Psoas muscle (tissue), 8 donors: ENCODE measurements around the gene SLCO1C1. TPM values are rescaled to one million over a fixed set of nuclear protein-coding genes. Genes with fewer than 3 reads are reported as not detected.

Experiments used
- ATAC-seq, 4 donors: fragments of 200-7000 bp; cut with Tn5 transposase; one replicate each; pipeline ENCODE4 v1.9.1; 2020; ENCODE audit warnings: moderate library complexity in 3 of 4, mild to moderate bottlenecking in 2 of 4
- DNase-seq, 2 donors: peaks; one replicate each; pipeline ENCODE4 v3.0.0-alpha.2; 2020
- H3K27ac ChIP-seq: fragments of 200-600 bp; one replicate; pipeline ENCODE4 v1.8.0; 2022
- H3K27me3 ChIP-seq, 3 donors: fragments of 200-600 bp in 1 of 3; one replicate each; pipeline versions ENCODE4 v1.6.1 to v1.8.0; 2013 to 2022; ENCODE audit warnings: low read length in 2 of 3, mild to moderate bottlenecking in 2 of 3, moderate library complexity in 1 of 3; ENCODE audit not compliant: insufficient read depth in 3 of 3
- H3K36me3 ChIP-seq, 2 donors: fragments of 200-600 bp in 1 of 2; one replicate each; pipeline versions ENCODE4 v1.6.1 to v1.8.0; 2013 to 2022; ENCODE audit warnings: low read depth in 1 of 2, mild to moderate bottlenecking in 1 of 2, moderate library complexity in 1 of 2; ENCODE audit not compliant: insufficient read depth in 1 of 2
- H3K4me1 ChIP-seq: fragments of 200-600 bp; one replicate; pipeline ENCODE4 v1.8.0; 2022
- H3K4me3 ChIP-seq: fragments of 200-600 bp; one replicate; pipeline ENCODE4 v1.8.0; 2022; ENCODE audit warnings: mild to moderate bottlenecking
- H3K9me3 ChIP-seq: fragments of 200-600 bp; one replicate; pipeline ENCODE4 v1.8.0; 2022
- WGBS, 3 donors: extraction: QIAGEN DNeasy Blood & Tissue Kit; methylation state at CpG; one replicate each; pipeline versions ENCODE4 v1.1.6 to v1.1.7; 2013; 5-methylcytosine and 5-hydroxymethylcytosine counted together
- intact Hi-C, 2 donors: fragments of 100-400 bp; cut with DNase I; formaldehyde crosslinking; loops; one replicate each; pipeline versions ENCODE4 v1.11.0 to v1.14.2; 2022
- long read RNA-seq, 2 donors: library from polyadenylated mRNA; unstranded; transcript quantifications; one replicate each; pipeline ENCODE4 v2.0.0, GENCODE V29; 2021
- polyA plus RNA-seq, 3 donors: library from polyadenylated mRNA; stranded (reverse); fragments of 200-250 nt; gene quantifications; one replicate each; pipeline ENCODE4 v1.2.3, GENCODE V29; 2013
- total RNA-seq, 4 donors: library from RNA; stranded (reverse); fragmentation: NEBNext Ultra II Directional in 2 of 4; extraction: Animal tissue kit (Norgen Biotek cat#: 25700) in 2 of 4; gene quantifications; one replicate each; pipeline versions ENCODE4 v1.2.1 to v1.2.4, GENCODE V29; 2021 to 2023
- TF ChIP-seq, protein P1 (sequence below): fragments of 200-600 bp; IDR thresholded peaks from one replicate; pipeline ENCODE4 v1.8.0; 2022; ENCODE audit warnings: antibody characterized with exemption
- donor health status: healthy with polysubstance abuse.
- donor health status: DM: no; HTN: no; CAD: no; lungs with moderate emphysema.
- donor health status: Bipolar disorder and iron deficiency.
- donor health status: healthy.
- donor health status: DM: yes; HTN: yes; CAD: no.
- donor health status: DM: no; HTN: no; CAD: no.
- donor health status: DM: no; HTN: no; CAD: no.
- donor health status: DM: yes; HTN: yes; CAD: no.

The SLCO1C1 gene, protein sequence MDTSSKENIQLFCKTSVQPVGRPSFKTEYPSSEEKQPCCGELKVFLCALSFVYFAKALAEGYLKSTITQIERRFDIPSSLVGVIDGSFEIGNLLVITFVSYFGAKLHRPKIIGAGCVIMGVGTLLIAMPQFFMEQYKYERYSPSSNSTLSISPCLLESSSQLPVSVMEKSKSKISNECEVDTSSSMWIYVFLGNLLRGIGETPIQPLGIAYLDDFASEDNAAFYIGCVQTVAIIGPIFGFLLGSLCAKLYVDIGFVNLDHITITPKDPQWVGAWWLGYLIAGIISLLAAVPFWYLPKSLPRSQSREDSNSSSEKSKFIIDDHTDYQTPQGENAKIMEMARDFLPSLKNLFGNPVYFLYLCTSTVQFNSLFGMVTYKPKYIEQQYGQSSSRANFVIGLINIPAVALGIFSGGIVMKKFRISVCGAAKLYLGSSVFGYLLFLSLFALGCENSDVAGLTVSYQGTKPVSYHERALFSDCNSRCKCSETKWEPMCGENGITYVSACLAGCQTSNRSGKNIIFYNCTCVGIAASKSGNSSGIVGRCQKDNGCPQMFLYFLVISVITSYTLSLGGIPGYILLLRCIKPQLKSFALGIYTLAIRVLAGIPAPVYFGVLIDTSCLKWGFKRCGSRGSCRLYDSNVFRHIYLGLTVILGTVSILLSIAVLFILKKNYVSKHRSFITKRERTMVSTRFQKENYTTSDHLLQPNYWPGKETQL
- total RNA-seq (not detected), polyA plus RNA-seq (under 1 TPM in 2 of 3 donors, not detected in 1; 0.26 to 0.29 TPM)
- long read RNA-seq, donor 1: 0 reads
- long read RNA-seq, donor 2: 0 reads

DNA sequence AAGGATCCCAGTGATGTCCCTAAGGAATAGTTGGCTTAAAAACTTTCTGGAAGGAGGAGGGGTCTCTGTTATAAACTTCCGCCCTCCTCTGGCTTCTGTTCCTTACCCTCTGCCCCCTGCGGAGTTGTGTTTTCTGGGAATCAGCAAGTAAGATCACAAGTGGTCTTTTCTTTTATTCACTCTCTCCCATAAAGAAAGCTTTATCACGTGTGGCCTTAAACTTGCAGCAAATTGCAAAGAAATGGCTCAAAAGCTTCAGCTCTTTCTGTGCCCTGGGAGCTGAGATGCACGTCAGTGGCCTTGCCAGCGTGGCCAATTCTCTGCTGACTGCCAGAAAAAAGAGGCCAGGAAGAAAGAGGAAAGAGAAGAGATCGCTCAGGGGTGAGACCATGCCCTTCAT is at the start of gene SLCO1C1:
Gene SLCO1C1, plus strand, starts transcription at position 101 of the 400 bp plus-strand sequence. CDS start 4,245 bp downstream, outside the sequence.
- WGBS, 3 donors: 17 to 30% (median 21%) methylated on average over 6 of the region's 6 CpGs
- Histone ChIP-seq H3K9me3 (no peaks in the 10 kb centered on the region), H3K4me1 (no peaks in the 10 kb centered on the region), H3K27me3 (no peaks in the 10 kb centered on the region), H3K4me3 (no peak within 1 kb of the TSS), H3K36me3 (no peaks in the 10 kb centered on the region), H3K27ac (no peak within 1 kb of the TSS)
- DNase-seq (no peak), ATAC-seq (no peak)
- intact Hi-C loops: no loop called here
- TF ChIP-seq, protein P1, sequence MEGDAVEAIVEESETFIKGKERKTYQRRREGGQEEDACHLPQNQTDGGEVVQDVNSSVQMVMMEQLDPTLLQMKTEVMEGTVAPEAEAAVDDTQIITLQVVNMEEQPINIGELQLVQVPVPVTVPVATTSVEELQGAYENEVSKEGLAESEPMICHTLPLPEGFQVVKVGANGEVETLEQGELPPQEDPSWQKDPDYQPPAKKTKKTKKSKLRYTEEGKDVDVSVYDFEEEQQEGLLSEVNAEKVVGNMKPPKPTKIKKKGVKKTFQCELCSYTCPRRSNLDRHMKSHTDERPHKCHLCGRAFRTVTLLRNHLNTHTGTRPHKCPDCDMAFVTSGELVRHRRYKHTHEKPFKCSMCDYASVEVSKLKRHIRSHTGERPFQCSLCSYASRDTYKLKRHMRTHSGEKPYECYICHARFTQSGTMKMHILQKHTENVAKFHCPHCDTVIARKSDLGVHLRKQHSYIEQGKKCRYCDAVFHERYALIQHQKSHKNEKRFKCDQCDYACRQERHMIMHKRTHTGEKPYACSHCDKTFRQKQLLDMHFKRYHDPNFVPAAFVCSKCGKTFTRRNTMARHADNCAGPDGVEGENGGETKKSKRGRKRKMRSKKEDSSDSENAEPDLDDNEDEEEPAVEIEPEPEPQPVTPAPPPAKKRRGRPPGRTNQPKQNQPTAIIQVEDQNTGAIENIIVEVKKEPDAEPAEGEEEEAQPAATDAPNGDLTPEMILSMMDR: no peak

DNA sequence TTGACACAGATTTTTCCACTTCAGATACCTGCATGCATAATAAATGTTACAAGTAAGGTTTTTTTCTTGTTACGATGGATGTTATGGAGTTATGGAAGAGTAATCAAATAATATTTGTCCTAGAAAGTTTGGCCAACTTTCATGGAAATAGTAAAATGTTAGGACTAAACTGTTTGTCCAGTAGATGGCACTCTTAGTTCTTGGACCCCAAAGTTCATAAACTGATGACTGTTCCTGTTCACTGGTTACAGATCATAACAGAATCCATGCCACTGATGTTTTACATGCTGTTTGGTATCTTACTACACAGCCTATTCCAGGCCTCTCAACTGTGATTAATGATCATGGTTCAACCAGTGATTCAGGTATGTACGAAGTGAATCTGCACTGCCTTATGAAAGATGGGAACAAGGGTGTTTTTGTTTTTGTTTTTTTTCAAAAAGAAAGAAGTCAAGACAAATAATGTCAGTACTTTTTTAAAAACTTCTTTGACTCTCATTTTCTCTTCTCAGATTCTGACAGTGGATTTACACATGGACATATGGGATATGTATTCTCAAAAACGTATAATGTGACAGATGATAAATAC is 48.8 kb upstream of the SLCO1C1 start:
- Histone ChIP-seq H3K4me1 (no peaks in the 10 kb centered on the region), H3K27ac (no peak overlapping the region), H3K4me3 (no peak overlapping the region), H3K36me3 (no peaks in the 10 kb centered on the region), H3K27me3 (no peaks in the 10 kb centered on the region), H3K9me3 (no peaks in the 10 kb centered on the region)
- WGBS, 3 donors: 44 to 64% (median 46%) methylated on average over 3 of the region's 3 CpGs
- DNase-seq (no peak), ATAC-seq (no peak)
- intact Hi-C loops: loop anchor here in 1 of 2 donors (10.0 kb wide), 1 partner anchor 148 kb away; no protein-coding TSS in a partner anchor
- TF ChIP-seq, protein P1: peak; percentile 36

DNA sequence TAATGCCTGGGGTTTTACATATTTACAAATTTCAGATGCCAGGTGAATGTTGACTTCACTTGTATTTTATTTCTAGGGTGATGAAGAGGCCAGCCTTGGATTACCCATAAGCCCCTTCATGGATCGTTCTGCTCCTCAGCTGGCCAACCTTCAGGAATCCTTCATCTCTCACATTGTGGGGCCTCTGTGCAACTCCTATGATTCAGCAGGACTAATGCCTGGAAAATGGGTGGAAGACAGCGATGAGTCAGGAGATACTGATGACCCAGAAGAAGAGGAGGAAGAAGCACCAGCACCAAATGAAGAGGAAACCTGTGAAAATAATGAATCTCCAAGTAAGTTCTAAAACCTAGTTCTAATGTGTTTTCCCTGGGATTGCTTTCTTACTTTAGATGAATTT is 41.3 kb upstream of the SLCO1C1 start:
- H3K4me1 ChIP-seq: no peaks in the 10 kb centered on the region

DNA sequence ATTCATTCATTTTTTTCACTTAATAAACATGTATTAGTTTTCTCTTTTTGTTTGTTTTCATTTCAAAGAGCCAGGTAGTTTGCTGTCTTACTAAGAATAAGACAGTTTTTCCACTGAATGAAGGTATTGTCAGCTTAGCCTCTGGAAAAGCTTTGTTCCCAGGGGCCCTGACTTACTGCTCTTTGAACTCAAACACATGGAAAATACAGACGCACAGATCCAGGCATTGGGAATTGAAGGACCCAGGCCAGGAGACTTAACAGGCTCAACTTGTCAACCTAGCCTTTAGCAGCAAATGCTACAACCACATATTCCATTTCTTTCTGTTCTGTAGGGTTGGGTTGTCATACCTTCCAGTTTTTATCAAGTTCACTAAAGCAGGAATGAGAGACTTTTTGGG is 38.5 kb upstream of the SLCO1C1 start:
- H3K36me3 ChIP-seq: no peaks in the 10 kb centered on the region
- intact Hi-C loops: no loop called here
- 11 to 25% (median 21%) methylated on average over 1 of the region's 1 CpG for WGBS, 3 donors
- no peaks in the 10 kb centered on the region for H3K9me3 ChIP-seq
- no peaks in the 10 kb centered on the region for H3K4me1 ChIP-seq
- H3K27me3 ChIP-seq: no peaks in the 10 kb centered on the region
- DNase-seq (no peak), ATAC-seq (no peak)
- no peak overlapping the region for H3K4me3 ChIP-seq
- TF ChIP-seq, protein P1: no peak
- H3K27ac ChIP-seq: no peak overlapping the region

More for the DNA sequence above, 41.3 kb upstream of the SLCO1C1 start:
- ATAC-seq (no peak), DNase-seq (no peak)
- intact Hi-C loops: no loop called here
- Histone ChIP-seq H3K27ac (no peak overlapping the region), H3K9me3 (no peaks in the 10 kb centered on the region), H3K4me3 (no peak overlapping the region), H3K36me3 (no peaks in the 10 kb centered on the region), H3K27me3 (no peaks in the 10 kb centered on the region)
- TF ChIP-seq, protein P1: no peak
- WGBS, 3 donors: 81 to 91% (median 81%) methylated on average over 2 of the region's 2 CpGs
